NCI-H2029 (cell line): ENCODE data around the gene WDR70.
"Not testable (repeated sequence)": the region's sequence is repeated elsewhere in the genome, so short reads cannot be mapped to it uniquely, and the experiment has no call there.

Source experiments
- DNase-seq: peaks from one replicate; lab custom pipeline; 2025; lab: John Stamatoyannopoulos, UW

The WDR70 gene

DNA sequence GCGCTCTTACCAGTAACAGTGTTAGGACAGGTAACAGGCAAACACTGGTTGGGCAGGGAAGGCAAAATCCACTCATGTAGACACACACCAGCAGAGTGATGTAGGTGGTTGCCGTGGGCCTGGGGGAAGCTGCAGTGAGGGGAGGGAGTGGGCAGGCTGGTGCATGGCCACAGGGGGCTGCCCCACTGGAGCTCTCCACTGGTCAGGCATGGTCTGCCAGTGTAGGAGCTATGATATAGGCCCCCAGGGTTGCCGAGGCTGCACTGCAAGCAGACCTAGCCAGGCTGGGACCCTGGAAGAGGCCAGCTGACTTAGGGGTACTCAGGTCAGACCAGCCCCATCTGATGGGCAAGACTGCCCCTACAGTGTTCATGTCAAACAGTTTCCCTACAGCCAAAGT is 306.1 kb downstream of the WDR70 start:
- DNase-seq: no peak

- no peak for DNase-seq
Measured at GRCh38 chr5:37685816-37686215, 306.7 kb downstream of the WDR70 start.

GRCh38 chr5:37688925-37689324 is 309.8 kb downstream of the WDR70 start:
- DNase-seq: not testable (repeated sequence)

GRCh38 chr5:37694333-37694732 is 315.2 kb downstream of the WDR70 start:
- not testable (repeated sequence) for DNase-seq

GRCh38 chr5:37694867-37695266 is 315.7 kb downstream of the WDR70 start:
- no peak for DNase-seq

GRCh38 chr5:37695647-37696046 is 316.5 kb downstream of the WDR70 start:
- DNase-seq: no peak

- DNase-seq: no peak
Measured at GRCh38 chr5:37696190-37697021, 317.3 kb downstream of the WDR70 start.

GRCh38 chr5:37701868-37702267 is 322.8 kb downstream of the WDR70 start:
- no peak for DNase-seq

GRCh38 chr5:37703841-37704241 is 324.7 kb downstream of the WDR70 start:
- no peak for DNase-seq

- DNase-seq: no peak
Measured at GRCh38 chr5:37704406-37704805, 325.3 kb downstream of the WDR70 start.

GRCh38 chr5:37709020-37709419 is 329.9 kb downstream of the WDR70 start:
- DNase-seq: no peak

GRCh38 chr5:37710965-37711364 is 331.8 kb downstream of the WDR70 start:
- no peak for DNase-seq

DNA sequence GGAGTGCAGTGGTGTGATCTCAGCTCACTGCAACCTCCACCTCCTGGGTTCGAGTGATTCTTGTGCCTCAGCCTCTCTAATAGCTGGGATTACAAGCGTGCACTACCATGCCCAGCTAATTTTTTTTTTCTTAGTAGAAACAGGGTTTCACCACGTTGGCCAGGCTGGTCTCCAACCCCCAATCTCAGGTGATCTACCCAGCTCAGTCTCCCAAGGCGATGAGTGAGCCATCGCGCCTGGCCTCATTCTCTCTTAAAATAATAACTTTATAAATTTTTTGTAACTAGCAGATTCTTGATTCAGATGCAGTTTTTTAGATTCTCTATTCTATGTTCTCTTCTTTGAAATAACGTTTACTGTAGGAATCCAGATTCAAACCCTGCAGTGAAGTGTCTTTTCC is 333.6 kb downstream of the WDR70 start:
- no peak for DNase-seq

DNA sequence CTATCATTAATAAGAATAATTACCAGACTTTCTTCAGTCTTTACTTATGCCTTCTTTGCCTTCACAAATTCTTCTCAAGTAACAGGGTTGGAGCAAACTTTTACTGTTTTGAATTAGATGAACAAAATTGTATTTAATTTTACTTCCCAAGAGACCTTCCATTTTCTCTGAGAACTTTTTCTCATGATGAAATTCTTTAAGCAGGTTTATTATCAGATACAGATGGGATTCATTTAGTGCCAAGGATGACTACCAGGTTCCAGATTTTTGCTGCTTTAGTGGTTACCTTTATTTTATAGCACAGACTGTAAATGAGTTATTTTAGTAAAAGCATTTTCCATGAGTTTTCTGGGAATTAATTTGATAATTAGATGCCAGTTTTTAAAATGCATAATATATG is 335.6 kb downstream of the WDR70 start:
- DNase-seq: no peak

DNA sequence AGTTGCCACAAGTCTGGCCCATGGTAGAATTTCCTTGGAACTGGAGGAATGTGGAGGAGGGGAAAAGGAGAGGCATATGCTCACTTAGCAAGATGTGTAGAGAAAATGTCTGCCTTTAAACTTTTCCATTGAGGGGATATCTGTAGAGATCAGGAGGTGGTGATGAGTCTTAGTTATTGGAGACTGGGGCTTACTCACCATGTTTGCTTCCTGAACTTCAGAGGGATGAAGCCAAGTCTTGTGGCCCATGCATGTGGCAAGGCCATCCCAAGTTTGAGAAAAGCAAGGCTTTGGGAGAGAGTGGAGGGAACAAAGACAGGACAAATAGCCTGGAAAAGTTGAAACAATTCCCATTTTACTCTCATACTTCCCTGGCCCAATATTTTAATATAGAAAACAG is 336.2 kb downstream of the WDR70 start:
- no peak for DNase-seq

- no peak for DNase-seq
Measured at GRCh38 chr5:37715992-37716391, 336.9 kb downstream of the WDR70 start.

DNA sequence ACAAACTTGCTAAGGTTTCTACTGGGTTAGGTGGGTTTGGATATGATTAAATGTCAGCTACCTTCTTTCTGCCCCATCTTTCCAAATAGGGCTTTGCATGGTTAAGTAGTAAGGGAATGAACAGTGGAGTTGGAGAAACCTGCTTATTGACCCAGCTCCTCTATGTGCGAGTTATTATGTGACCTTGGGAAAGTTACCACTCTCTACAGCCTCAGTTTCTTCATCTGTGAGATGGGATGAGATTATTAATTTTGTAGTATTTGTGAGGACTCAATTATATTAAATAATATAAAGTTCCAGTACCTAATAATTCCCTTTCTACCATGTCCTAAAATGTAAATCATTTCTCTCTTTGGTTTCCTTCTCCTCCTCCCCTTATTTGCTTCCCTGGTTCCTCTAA is 337.3 kb downstream of the WDR70 start:
- DNase-seq: no peak

GRCh38 chr5:37717276-37717612 is 338.1 kb downstream of the WDR70 start:
- no peak for DNase-seq

DNA sequence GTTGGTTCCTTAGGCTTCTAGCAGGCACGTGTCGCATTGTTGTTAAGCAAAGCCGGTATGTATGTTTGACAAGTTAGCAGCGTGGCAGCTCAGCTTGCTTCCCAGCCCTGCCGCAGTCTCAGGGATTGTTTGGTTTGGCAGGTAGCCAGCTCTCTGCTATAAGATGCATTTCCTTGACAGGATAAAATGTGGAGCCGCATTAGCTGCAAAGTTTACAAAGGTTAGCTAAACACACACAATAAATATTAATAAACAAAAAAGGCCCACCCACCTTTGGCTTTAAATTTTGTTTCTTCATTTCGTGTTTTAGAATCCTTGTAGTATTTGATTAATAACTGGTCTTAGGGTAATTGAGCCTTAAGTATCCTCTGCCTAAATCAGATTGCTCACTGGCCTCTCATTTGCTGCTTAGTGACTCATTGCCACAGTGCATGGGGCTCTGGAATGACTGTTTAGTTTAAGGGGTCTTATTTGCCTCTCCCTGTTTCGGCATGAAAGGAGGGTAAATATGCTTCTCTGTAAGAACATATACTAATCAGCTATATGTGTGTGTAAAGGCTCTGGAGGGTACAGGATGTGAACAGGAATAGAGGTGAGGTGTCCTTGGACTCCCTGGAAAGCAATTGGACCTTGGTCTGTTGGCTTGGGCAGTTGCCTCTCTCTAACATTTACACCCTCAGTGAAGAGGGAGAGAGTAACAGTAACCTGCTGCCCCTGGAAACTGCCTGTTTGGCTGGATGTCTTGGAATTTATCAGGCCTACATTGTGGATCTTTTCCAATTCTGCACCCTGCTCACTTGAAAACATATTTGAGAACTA is 338.7 kb downstream of the WDR70 start:
- DNase-seq: peak; percentile 82

GRCh38 chr5:37720550-37720952 is 341.4 kb downstream of the WDR70 start:
- no peak for DNase-seq

DNA sequence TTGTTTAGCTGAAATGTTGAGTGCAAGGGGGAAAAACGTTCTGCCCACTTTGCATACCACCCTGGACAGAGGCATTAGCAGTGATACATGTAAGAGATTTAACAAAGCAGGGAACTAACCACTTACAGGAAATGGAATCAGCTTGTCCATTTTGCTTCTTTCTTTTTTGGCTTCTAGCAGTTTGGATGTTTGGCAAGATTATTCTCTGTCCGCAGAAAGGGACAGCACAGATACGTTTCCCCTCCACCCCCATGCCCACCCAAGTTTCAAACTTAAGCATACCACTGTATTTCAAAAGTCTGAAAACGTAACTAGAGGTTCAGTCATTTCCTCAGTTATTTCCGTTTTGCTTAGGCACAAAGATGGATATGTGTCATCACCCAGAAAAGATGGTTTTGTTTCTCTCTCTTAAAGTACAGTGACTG is 342.3 kb downstream of the WDR70 start:
- DNase-seq: no peak

- no peak for DNase-seq
Measured at GRCh38 chr5:37722236-37723161, 343.4 kb downstream of the WDR70 start.
